HFFc6 (cell line): Measurements from ENCODE around the gene GDF10. TPM values are rescaled to one million over a fixed set of nuclear protein-coding genes. Genes with fewer than 3 reads are reported as not detected.

Source experiments
- DNase-seq: peaks from one replicate; pipeline ENCODE4 v3.0.0-alpha.2; 2018
- H3K27ac Mint-ChIP-seq: 2 replicates; pipeline ENCODE4 v1.8.0; 2020; ENCODE audit warnings: mild to moderate bottlenecking, mixed read lengths
- H3K27me3 Mint-ChIP-seq: 2 replicates; pipeline ENCODE4 v1.8.0; 2021; ENCODE audit warnings: mild to moderate bottlenecking, moderate library complexity, mixed read lengths; ENCODE audit not compliant: insufficient read depth
- H3K36me3 Mint-ChIP-seq: 2 replicates; pipeline ENCODE4 v1.8.0; 2021; ENCODE audit warnings: low read depth, mixed read lengths
- H3K4me1 Mint-ChIP-seq: 2 replicates; pipeline ENCODE4 v1.8.0; 2020; ENCODE audit warnings: low read depth, mixed read lengths
- H3K4me3 Mint-ChIP-seq: 2 replicates; pipeline ENCODE4 v1.8.0; 2020; ENCODE audit warnings: mild to moderate bottlenecking, moderate library complexity, mixed read lengths
- H3K9me3 Mint-ChIP-seq: 2 replicates; pipeline ENCODE4 v1.8.0; 2020; ENCODE audit warnings: mild to moderate bottlenecking, mixed read lengths
- total RNA-seq, 6 experiments: library from RNA; stranded (reverse); fragmentation: NEBNext Ultra II Directional; extraction: Animal tissue kit (Norgen Biotek cat#: 25700); gene quantifications; 2 replicates in 1 of 6; 3 replicates in 5 of 6; pipeline ENCODE4 v1.2.3, GENCODE V29; 2021
- TF ChIP-seq, protein P1 (sequence below): fragments of 200-600 bp; sonication (generic); IDR thresholded peaks from 2 replicates; pipeline ENCODE4 v1.5.0; 2021; ENCODE audit warnings: antibody characterized with exemption, mild to moderate bottlenecking

The GDF10 gene
- total RNA-seq, 6 experiments from 2014 or later, result not detected

DNA sequence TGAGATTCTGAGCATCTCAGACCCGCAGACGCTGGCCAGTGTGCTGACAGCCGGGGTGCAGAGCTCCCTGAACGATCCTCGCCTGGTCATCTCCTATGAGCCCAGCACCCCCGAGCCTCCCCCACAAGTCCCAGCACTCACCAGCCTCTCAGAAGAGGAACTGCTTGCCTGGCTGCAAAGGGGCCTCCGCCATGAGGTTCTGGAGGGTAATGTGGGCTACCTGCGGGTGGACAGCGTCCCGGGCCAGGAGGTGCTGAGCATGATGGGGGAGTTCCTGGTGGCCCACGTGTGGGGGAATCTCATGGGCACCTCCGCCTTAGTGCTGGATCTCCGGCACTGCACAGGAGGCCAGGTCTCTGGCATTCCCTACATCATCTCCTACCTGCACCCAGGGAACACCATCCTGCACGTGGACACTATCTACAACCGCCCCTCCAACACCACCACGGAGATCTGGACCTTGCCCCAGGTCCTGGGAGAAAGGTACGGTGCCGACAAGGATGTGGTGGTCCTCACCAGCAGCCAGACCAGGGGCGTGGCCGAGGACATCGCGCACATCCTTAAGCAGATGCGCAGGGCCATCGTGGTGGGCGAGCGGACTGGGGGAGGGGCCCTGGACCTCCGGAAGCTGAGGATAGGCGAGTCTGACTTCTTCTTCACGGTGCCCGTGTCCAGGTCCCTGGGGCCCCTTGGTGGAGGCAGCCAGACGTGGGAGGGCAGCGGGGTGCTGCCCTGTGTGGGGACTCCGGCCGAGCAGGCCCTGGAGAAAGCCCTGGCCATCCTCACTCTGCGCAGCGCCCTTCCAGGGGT, 48.9 kb downstream of the GDF10 start:
- DNase-seq, result no peak

DNA sequence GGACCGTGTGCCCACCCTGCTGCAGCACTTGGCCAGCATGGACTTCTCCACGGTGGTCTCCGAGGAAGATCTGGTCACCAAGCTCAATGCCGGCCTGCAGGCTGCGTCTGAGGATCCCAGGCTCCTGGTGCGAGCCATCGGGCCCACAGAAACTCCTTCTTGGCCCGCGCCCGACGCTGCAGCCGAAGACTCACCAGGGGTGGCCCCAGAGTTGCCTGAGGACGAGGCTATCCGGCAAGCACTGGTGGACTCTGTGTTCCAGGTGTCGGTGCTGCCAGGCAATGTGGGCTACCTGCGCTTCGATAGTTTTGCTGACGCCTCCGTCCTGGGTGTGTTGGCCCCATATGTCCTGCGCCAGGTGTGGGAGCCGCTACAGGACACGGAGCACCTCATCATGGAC, 49.5 kb downstream of the GDF10 start:
- TF ChIP-seq, protein P1, sequence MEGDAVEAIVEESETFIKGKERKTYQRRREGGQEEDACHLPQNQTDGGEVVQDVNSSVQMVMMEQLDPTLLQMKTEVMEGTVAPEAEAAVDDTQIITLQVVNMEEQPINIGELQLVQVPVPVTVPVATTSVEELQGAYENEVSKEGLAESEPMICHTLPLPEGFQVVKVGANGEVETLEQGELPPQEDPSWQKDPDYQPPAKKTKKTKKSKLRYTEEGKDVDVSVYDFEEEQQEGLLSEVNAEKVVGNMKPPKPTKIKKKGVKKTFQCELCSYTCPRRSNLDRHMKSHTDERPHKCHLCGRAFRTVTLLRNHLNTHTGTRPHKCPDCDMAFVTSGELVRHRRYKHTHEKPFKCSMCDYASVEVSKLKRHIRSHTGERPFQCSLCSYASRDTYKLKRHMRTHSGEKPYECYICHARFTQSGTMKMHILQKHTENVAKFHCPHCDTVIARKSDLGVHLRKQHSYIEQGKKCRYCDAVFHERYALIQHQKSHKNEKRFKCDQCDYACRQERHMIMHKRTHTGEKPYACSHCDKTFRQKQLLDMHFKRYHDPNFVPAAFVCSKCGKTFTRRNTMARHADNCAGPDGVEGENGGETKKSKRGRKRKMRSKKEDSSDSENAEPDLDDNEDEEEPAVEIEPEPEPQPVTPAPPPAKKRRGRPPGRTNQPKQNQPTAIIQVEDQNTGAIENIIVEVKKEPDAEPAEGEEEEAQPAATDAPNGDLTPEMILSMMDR, result no peak
- H3K27me3 Mint-ChIP-seq, result peaks cover 38% of the 10 kb centered on the region
- no peaks in the 10 kb centered on the region for H3K4me1 Mint-ChIP-seq
- H3K4me3 Mint-ChIP-seq, result no peak overlapping the region
- H3K36me3 Mint-ChIP-seq, result no peaks in the 10 kb centered on the region
- no peaks in the 10 kb centered on the region for H3K9me3 Mint-ChIP-seq
- H3K27ac Mint-ChIP-seq, result no peak overlapping the region
- no peak for DNase-seq

More for the DNA sequence above, 48.9 kb downstream of the GDF10 start:
- no peaks in the 10 kb centered on the region for H3K36me3 Mint-ChIP-seq
- H3K9me3 Mint-ChIP-seq, result no peaks in the 10 kb centered on the region
- H3K4me1 Mint-ChIP-seq, result no peaks in the 10 kb centered on the region
- no peak overlapping the region for H3K27ac Mint-ChIP-seq
- H3K4me3 Mint-ChIP-seq, result no peak overlapping the region
- peaks cover 34% of the 10 kb centered on the region for H3K27me3 Mint-ChIP-seq
- TF ChIP-seq, protein P1, result no peak

DNA sequence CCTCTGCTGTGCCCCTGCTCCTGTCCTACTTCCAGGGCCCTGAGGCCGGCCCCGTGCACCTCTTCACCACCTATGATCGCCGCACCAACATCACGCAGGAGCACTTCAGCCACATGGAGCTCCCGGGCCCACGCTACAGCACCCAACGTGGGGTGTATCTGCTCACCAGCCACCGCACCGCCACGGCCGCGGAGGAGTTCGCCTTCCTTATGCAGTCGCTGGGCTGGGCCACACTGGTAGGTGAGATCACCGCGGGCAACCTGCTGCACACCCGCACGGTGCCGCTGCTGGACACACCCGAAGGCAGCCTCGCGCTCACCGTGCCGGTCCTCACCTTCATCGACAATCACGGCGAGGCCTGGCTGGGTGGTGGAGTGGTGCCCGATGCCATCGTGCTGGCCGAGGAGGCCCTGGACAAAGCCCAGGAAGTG, 50.0 kb downstream of the GDF10 start:
- Mint-ChIP-seq H3K4me3 (no peak overlapping the region), H3K36me3 (no peaks in the 10 kb centered on the region), H3K27me3 (peaks cover 40% of the 10 kb centered on the region), H3K4me1 (no peaks in the 10 kb centered on the region), H3K27ac (no peak overlapping the region), H3K9me3 (no peaks in the 10 kb centered on the region)
- TF ChIP-seq, protein P1, result no peak
- no peak for DNase-seq

DNA sequence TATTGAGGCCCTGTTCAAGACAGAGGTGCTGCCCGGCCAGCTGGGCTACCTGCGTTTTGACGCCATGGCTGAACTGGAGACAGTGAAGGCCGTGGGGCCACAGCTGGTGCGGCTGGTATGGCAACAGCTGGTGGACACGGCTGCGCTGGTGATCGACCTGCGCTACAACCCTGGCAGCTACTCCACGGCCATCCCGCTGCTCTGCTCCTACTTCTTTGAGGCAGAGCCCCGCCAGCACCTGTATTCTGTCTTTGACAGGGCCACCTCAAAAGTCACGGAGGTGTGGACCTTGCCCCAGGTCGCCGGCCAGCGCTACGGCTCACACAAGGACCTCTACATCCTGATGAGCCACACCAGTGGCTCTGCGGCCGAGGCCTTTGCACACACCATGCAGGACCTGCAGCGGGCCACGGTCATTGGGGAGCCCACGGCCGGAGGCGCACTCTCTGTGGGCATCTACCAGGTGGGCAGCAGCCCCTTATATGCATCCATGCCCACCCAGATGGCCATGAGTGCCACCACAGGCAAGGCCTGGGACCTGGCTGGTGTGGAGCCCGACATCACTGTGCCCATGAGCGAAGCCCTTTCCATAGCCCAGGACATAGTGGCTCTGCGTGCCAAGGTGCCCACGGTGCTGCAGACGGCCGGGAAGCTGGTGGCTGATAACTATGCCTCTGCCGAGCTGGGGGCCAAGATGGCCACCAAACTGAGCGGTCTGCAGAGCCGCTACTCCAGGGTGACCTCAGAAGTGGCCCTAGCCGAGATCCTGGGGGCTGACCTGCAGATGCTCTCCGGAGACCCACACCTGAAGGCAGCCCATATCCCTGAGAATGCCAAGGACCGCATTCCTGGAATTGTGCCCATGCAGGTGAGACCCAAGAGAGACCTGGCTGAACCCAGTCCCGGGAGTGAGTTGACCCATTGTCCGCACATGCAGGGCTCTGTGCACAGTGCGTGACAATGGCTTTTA, 51.0 kb downstream of the GDF10 start:
- H3K27ac Mint-ChIP-seq, result no peak overlapping the region
- no peak overlapping the region for H3K4me3 Mint-ChIP-seq
- H3K27me3 Mint-ChIP-seq, result peaks cover 34% of the 10 kb centered on the region
- DNase-seq, result no peak
- no peaks in the 10 kb centered on the region for H3K9me3 Mint-ChIP-seq
- no peaks in the 10 kb centered on the region for H3K4me1 Mint-ChIP-seq
- TF ChIP-seq, protein P1, result no peak
- H3K36me3 Mint-ChIP-seq, result no peaks in the 10 kb centered on the region

DNA sequence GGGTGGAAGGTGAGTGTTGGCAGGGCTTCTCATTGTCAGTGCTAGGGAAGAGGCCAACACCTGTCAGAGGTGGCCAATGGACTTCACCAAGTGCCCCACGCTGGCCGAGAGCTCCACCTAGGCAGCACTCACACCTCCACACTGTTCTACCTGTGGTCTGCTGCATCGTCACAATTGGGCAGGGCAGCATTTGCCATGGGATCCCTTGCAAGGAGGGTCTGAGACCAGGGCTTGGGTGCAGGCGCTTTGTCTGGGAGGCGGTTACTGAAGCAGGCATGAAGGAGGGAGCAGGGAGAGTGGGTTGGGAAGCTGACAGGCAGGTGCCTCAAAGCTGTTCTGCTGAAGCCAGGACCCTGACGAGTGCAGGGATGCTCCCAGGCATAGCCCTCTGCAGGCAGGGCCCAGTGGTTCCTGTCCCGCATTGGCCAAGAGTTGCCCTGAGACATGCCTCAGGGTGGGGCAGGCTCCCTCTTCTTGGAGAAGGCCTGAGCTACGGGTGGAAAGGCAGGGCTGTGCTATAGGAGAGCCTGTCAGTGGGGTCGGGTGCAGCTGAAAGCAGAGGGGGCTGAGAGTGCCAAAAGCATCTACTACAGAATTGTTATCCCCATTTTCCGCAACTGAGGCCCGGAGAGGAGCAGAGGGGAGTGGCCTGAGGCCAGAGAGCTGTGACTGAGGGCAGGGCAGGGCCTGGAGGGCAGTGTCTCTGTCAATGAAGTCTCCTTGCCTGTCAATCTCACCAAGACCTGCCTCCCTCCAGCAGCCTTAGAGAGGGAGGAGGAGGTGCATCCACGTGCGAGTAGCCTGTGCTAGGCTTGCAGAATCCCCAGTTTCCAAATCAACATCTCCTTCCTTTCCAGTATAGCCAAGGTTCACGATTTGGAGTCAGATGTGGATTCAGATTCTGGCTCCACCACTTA, 52.2 kb downstream of the GDF10 start:
- DNase-seq, result no peak
- H3K4me1 Mint-ChIP-seq, result no peaks in the 10 kb centered on the region
- TF ChIP-seq, protein P1, result no peak
- H3K9me3 Mint-ChIP-seq, result no peaks in the 10 kb centered on the region
- no peak overlapping the region for H3K27ac Mint-ChIP-seq
- H3K4me3 Mint-ChIP-seq, result no peak overlapping the region
- no peaks in the 10 kb centered on the region for H3K36me3 Mint-ChIP-seq
- H3K27me3 Mint-ChIP-seq, result peaks cover 32% of the 10 kb centered on the region
